Measurements from ENCODE around the gene ALG3. TPM values are rescaled to one million over a fixed set of nuclear protein-coding genes. Genes with fewer than 3 reads are reported as not detected.

The ALG3 gene
- total and polyA plus RNA-seq, 11 donors = 10.9 to 68.1 (median 17.0) TPM

DNA sequence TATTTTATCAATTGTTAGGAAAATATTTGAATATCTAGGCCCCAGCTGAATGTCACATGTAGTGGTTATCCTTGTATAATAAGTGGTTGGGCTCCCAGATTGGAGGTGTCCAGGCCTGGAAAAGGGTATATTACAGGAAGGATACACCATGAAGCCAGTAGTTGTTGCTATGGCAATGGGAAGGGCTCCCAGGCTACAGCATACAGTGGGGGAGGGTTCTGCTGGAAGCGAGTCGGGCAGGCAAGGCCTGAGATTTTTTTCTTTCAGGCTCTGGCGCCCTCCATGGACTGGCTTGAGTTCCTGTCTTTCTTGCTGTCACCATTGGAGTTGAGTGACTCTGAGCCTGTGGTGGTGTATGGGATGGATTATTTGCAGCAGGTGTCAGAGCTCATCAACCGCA, 35.9 kb upstream of the ALG3 start:
- ATAC-seq (peak; percentile 59 to 89 (median 82)), DNase-seq (peak in 2 of 5 donors; percentile 48 to 54)
- TF ChIP-seq, protein P1, sequence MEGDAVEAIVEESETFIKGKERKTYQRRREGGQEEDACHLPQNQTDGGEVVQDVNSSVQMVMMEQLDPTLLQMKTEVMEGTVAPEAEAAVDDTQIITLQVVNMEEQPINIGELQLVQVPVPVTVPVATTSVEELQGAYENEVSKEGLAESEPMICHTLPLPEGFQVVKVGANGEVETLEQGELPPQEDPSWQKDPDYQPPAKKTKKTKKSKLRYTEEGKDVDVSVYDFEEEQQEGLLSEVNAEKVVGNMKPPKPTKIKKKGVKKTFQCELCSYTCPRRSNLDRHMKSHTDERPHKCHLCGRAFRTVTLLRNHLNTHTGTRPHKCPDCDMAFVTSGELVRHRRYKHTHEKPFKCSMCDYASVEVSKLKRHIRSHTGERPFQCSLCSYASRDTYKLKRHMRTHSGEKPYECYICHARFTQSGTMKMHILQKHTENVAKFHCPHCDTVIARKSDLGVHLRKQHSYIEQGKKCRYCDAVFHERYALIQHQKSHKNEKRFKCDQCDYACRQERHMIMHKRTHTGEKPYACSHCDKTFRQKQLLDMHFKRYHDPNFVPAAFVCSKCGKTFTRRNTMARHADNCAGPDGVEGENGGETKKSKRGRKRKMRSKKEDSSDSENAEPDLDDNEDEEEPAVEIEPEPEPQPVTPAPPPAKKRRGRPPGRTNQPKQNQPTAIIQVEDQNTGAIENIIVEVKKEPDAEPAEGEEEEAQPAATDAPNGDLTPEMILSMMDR (IDR thresholded peaks at IDR 0.05) = peak in 8 of 12 donors; percentile 18 to 51 (median 29)
- no peak for TF ChIP-seq POLR2A (IDR thresholded peaks at IDR 0.05)
- Histone ChIP-seq H3K27ac (no peak overlapping the region), H3K4me1 (peaks cover 0 to 8% (median 0%) of the 10 kb centered on the region in 12 donors), H3K36me3 (no peaks in the 10 kb centered on the region), H3K9me3 (no peaks in the 10 kb centered on the region), H3K4me3 (no peak overlapping the region), H3K27me3 (peaks cover 0 to 10% (median 3%) of the 10 kb centered on the region in 9 donors)
- WGBS, 4 donors = 13 to 46% (median 21%) methylated on average over 3 to 4 of the region's 4 CpGs
- intact Hi-C loops (cut with DNase I) = loop anchor here in 3 of 10 donors (10.0 kb wide), 1 partner anchor 390 kb away; no protein-coding TSS in a partner anchor

DNA sequence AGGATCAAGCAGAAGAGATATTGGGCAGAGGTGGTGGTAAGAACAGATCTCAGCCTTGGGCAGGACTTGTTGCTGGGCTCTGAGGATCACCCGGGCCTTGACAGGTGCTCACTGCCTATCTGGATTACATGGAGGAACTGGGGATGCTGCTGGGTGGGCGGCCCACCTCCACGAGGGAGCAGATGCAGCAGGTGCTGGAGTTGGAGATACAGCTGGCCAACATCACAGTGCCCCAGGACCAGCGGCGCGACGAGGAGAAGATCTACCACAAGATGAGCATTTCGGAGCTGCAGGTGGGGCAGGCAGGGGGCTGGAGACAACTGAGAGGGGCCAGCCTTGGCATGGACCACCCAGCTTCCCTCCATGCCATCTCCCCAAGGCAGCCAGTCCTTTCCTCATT, 34.9 kb upstream of the ALG3 start:
- no peaks in the 10 kb centered on the region for H3K9me3 ChIP-seq
- peaks cover 0 to 10% (median 0%) of the 10 kb centered on the region in 9 donors for H3K27me3 ChIP-seq
- no peak for TF ChIP-seq POLR2A (IDR thresholded peaks at IDR 0.05)
- TF ChIP-seq, protein P1 (IDR thresholded peaks at IDR 0.05) = no peak
- intact Hi-C loops (cut with DNase I) = loop anchor here in 3 of 10 donors (10.0 kb wide), 1 partner anchor 389 kb away; no protein-coding TSS in a partner anchor
- H3K36me3 ChIP-seq = no peaks in the 10 kb centered on the region
- H3K4me1 ChIP-seq = peaks cover 0 to 8% (median 0%) of the 10 kb centered on the region in 12 donors
- no peak for ATAC-seq
- no peak overlapping the region for H3K4me3 ChIP-seq
- H3K27ac ChIP-seq = no peak overlapping the region
- 87 to 94% (median 91%) methylated on average over 8 of the region's 8 CpGs for WGBS, 4 donors
- DNase-seq = no peak

DNA sequence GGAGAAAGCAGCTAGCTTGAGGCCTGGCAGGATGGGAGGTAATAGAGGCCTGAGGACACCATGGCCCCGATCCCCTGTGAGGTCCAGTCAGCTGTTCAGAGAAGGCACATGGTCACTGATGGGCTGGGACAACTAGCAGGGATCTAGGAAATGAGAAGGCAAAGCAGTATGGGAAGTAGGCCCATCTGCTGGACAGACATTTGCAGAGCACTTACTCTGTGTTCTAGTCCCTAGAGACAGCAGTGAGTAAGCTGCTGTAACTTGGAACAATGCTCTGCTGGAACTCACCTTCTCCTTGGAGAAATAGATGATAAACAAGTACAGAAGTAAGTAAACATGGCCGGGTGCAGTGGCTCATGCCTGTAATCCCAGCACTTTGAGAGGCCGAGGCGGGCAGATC, 34.2 kb upstream of the ALG3 start:
- peaks cover 0 to 8% (median 0%) of the 10 kb centered on the region in 9 donors for H3K27me3 ChIP-seq
- ATAC-seq = no peak
- H3K9me3 ChIP-seq = no peaks in the 10 kb centered on the region
- H3K36me3 ChIP-seq = no peaks in the 10 kb centered on the region
- peaks cover 0 to 8% (median 0%) of the 10 kb centered on the region in 12 donors for H3K4me1 ChIP-seq
- WGBS, 4 donors = 89 to 93% (median 90%) methylated on average over 4 of the region's 4 CpGs
- intact Hi-C loops (cut with DNase I) = loop anchor here in 3 of 10 donors (10.0 kb wide), 1 partner anchor 388 kb away; no protein-coding TSS in a partner anchor
- DNase-seq = no peak
- no peak overlapping the region for H3K4me3 ChIP-seq
- H3K27ac ChIP-seq = no peak overlapping the region
- no peak for TF ChIP-seq POLR2A (IDR thresholded peaks at IDR 0.05)
- TF ChIP-seq, protein P1 (IDR thresholded peaks at IDR 0.05) = no peak

DNA sequence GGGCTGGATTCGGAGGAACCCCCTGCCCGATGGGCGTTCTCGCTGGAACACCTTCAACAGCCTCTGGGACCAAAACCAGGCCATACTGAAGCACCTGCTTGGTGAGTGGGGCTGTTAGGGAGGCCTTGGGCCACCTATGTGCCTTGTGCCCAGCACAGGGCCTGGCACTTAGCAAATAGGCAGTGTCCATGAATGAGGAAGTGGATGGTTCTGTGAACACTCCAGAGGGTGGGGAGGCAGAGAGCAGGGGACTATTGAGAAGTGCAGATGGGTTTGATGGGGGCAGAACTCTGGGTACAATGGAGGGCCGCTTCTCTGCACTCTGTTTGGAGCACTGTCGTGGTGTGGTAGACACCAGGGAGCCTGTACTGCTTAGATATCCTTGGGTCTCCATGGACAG, 28.6 kb upstream of the ALG3 start:
- 82 to 93% (median 87%) methylated on average over 6 of the region's 6 CpGs for WGBS, 4 donors
- ATAC-seq = no peak
- H3K27me3 ChIP-seq = peaks cover 7 to 43% (median 13%) of the 10 kb centered on the region in 9 donors

More for the DNA sequence above, 28.6 kb upstream of the ALG3 start:
- H3K4me1 ChIP-seq = peaks cover 0 to 9% (median 0%) of the 10 kb centered on the region in 12 donors
- DNase-seq = no peak
- H3K36me3 ChIP-seq = no peaks in the 10 kb centered on the region
- H3K27ac ChIP-seq = no peak overlapping the region
- intact Hi-C loops (cut with DNase I) = no loop called here
- no peak overlapping the region for H3K4me3 ChIP-seq
- TF ChIP-seq, protein P1 (IDR thresholded peaks at IDR 0.05) = no peak
- no peak for TF ChIP-seq POLR2A (IDR thresholded peaks at IDR 0.05)
- no peaks in the 10 kb centered on the region for H3K9me3 ChIP-seq
